ENCODE results near the gene RARB. TPM values are rescaled to one million over a fixed set of nuclear protein-coding genes. Genes with fewer than 3 reads are reported as not detected.

The RARB gene
- total RNA-seq, 3 donors from 2014 or later: 0.18 TPM; not detected in 2

GRCh38 chr3:25405335-25405734, 22.7 kb upstream of the RARB start:
- DNase-seq (no peak), ATAC-seq (no peak)
- Mint-ChIP-seq H3K4me1 (ENCODE audit: low read depth) (no peaks in the 10 kb centered on the region), H3K4me3 (no peak overlapping the region), H3K27me3 (ENCODE audit: low read depth) (no peaks in the 10 kb centered on the region), H3K36me3 (ENCODE audit: insufficient read depth) (no peaks in the 10 kb centered on the region), H3K9me3 (peaks cover 4% of the 10 kb centered on the region)

- H3K4me1 Mint-ChIP-seq (ENCODE audit: low read depth): no peaks in the 10 kb centered on the region
- DNase-seq: no peak
- no peak overlapping the region for H3K4me3 Mint-ChIP-seq
- H3K27me3 Mint-ChIP-seq (ENCODE audit: low read depth): peaks cover under 1% of the 10 kb centered on the region
- ATAC-seq: no peak
- no peaks in the 10 kb centered on the region for H3K9me3 Mint-ChIP-seq
- H3K36me3 Mint-ChIP-seq (ENCODE audit: insufficient read depth): no peaks in the 10 kb centered on the region
Observed at GRCh38 chr3:25410703-25411102, 17.4 kb upstream of the RARB start.

- no peak for ATAC-seq
Observed at GRCh38 chr3:25412269-25412668, 15.8 kb upstream of the RARB start.

GRCh38 chr3:25416176-25416575, 11.9 kb upstream of the RARB start:
- DNase-seq (no peak), ATAC-seq (no peak)
- Mint-ChIP-seq H3K27me3 (ENCODE audit: low read depth) (peaks cover 2% of the 10 kb centered on the region), H3K36me3 (ENCODE audit: insufficient read depth) (no peaks in the 10 kb centered on the region), H3K4me1 (ENCODE audit: low read depth) (no peaks in the 10 kb centered on the region), H3K4me3 (no peak overlapping the region), H3K9me3 (peaks cover 3% of the 10 kb centered on the region)

More at GRCh38 chr3:25412269-25412668, 15.8 kb upstream of the RARB start:
- H3K36me3 Mint-ChIP-seq (ENCODE audit: insufficient read depth): no peaks in the 10 kb centered on the region
- peaks cover 2% of the 10 kb centered on the region for H3K27me3 Mint-ChIP-seq (ENCODE audit: low read depth)
- no peaks in the 10 kb centered on the region for H3K4me1 Mint-ChIP-seq (ENCODE audit: low read depth)
- DNase-seq: no peak
- H3K9me3 Mint-ChIP-seq: no peaks in the 10 kb centered on the region
- no peak overlapping the region for H3K4me3 Mint-ChIP-seq

GRCh38 chr3:25418596-25418995, 9.5 kb upstream of the RARB start:
- peaks cover 6% of the 10 kb centered on the region for H3K27me3 Mint-ChIP-seq (ENCODE audit: low read depth)
- H3K4me1 Mint-ChIP-seq (ENCODE audit: low read depth): no peaks in the 10 kb centered on the region
- no peak overlapping the region for H3K4me3 Mint-ChIP-seq
- ATAC-seq (no peak), DNase-seq (no peak)
- H3K36me3 Mint-ChIP-seq (ENCODE audit: insufficient read depth): no peaks in the 10 kb centered on the region
- H3K9me3 Mint-ChIP-seq: peaks cover 3% of the 10 kb centered on the region

GRCh38 chr3:25419251-25419650, 8.8 kb upstream of the RARB start:
- Mint-ChIP-seq H3K36me3 (ENCODE audit: insufficient read depth) (no peaks in the 10 kb centered on the region), H3K4me3 (no peak overlapping the region), H3K9me3 (peaks cover 3% of the 10 kb centered on the region)

GRCh38 chr3:25420147-25420546, 7.9 kb upstream of the RARB start:
- peaks cover 3% of the 10 kb centered on the region for H3K9me3 Mint-ChIP-seq
- DNase-seq (no peak), ATAC-seq (no peak)
- no peaks in the 10 kb centered on the region for H3K36me3 Mint-ChIP-seq (ENCODE audit: insufficient read depth)
- H3K27me3 Mint-ChIP-seq (ENCODE audit: low read depth): peaks cover 8% of the 10 kb centered on the region
- H3K4me3 Mint-ChIP-seq: no peak overlapping the region
- no peaks in the 10 kb centered on the region for H3K4me1 Mint-ChIP-seq (ENCODE audit: low read depth)

More at GRCh38 chr3:25419251-25419650, 8.8 kb upstream of the RARB start:
- Mint-ChIP-seq H3K27me3 (ENCODE audit: low read depth) (peaks cover 6% of the 10 kb centered on the region), H3K4me1 (ENCODE audit: low read depth) (no peaks in the 10 kb centered on the region)
- no peak for ATAC-seq
- DNase-seq: no peak

GRCh38 chr3:25420885-25421284, 7.2 kb upstream of the RARB start:
- Mint-ChIP-seq H3K4me3 (no peak overlapping the region), H3K36me3 (ENCODE audit: insufficient read depth) (no peaks in the 10 kb centered on the region), H3K27me3 (ENCODE audit: low read depth) (peaks cover 8% of the 10 kb centered on the region), H3K9me3 (peaks cover 3% of the 10 kb centered on the region), H3K4me1 (ENCODE audit: low read depth) (no peaks in the 10 kb centered on the region)
- DNase-seq (no peak), ATAC-seq (no peak)

- no peak for ATAC-seq
- no peaks in the 10 kb centered on the region for H3K4me1 Mint-ChIP-seq (ENCODE audit: low read depth)
- H3K4me3 Mint-ChIP-seq: no peak overlapping the region
- no peak for DNase-seq
- H3K27me3 Mint-ChIP-seq (ENCODE audit: low read depth): peaks cover 14% of the 10 kb centered on the region
- no peaks in the 10 kb centered on the region for H3K36me3 Mint-ChIP-seq (ENCODE audit: insufficient read depth)
- peaks cover 3% of the 10 kb centered on the region for H3K9me3 Mint-ChIP-seq
Observed at GRCh38 chr3:25421747-25422146, 6.3 kb upstream of the RARB start.

- DNase-seq: no peak
Observed at GRCh38 chr3:25423780-25424588, 4.1 kb upstream of the RARB start.

GRCh38 chr3:25424614-25425013, 3.4 kb upstream of the RARB start:
- no peak for DNase-seq
- Mint-ChIP-seq H3K9me3 (no peaks in the 10 kb centered on the region), H3K4me1 (ENCODE audit: low read depth) (peaks cover 2% of the 10 kb centered on the region), H3K4me3 (no peak overlapping the region), H3K36me3 (ENCODE audit: insufficient read depth) (no peaks in the 10 kb centered on the region), H3K27me3 (ENCODE audit: low read depth) (peaks cover 38% of the 10 kb centered on the region)
- no peak for ATAC-seq

More at GRCh38 chr3:25423780-25424588, 4.1 kb upstream of the RARB start:
- H3K4me1 Mint-ChIP-seq (ENCODE audit: low read depth): peaks cover 2% of the 10 kb centered on the region
- ATAC-seq: no peak
- no peaks in the 10 kb centered on the region for H3K9me3 Mint-ChIP-seq
- peaks cover 33% of the 10 kb centered on the region for H3K27me3 Mint-ChIP-seq (ENCODE audit: low read depth)
- H3K4me3 Mint-ChIP-seq: no peak overlapping the region
- H3K36me3 Mint-ChIP-seq (ENCODE audit: insufficient read depth): no peaks in the 10 kb centered on the region

- Mint-ChIP-seq H3K4me1 (ENCODE audit: low read depth) (peaks cover 2% of the 10 kb centered on the region), H3K9me3 (no peaks in the 10 kb centered on the region), H3K4me3 (no peak overlapping the region), H3K27me3 (ENCODE audit: low read depth) (peaks cover 47% of the 10 kb centered on the region), H3K36me3 (ENCODE audit: insufficient read depth) (no peaks in the 10 kb centered on the region)
- DNase-seq (no peak), ATAC-seq (no peak)
Observed at GRCh38 chr3:25426408-25426807, 1.7 kb upstream of the RARB start.

- no peak for ATAC-seq
- Mint-ChIP-seq H3K4me1 (ENCODE audit: low read depth) (peaks cover 2% of the 10 kb centered on the region), H3K4me3 (no peak overlapping the region), H3K9me3 (no peaks in the 10 kb centered on the region), H3K27me3 (ENCODE audit: low read depth) (peaks cover 52% of the 10 kb centered on the region), H3K36me3 (ENCODE audit: insufficient read depth) (no peaks in the 10 kb centered on the region)
- no peak for DNase-seq
Observed at GRCh38 chr3:25427155-25427554, 908 bp upstream of the RARB start.

GRCh38 chr3:25427563-25427941, 511 bp upstream of the RARB start:
- H3K36me3 Mint-ChIP-seq (ENCODE audit: insufficient read depth): no peaks in the 10 kb centered on the region
- peaks cover 50% of the 10 kb centered on the region for H3K27me3 Mint-ChIP-seq (ENCODE audit: low read depth)
- H3K4me1 Mint-ChIP-seq (ENCODE audit: low read depth): peaks cover 2% of the 10 kb centered on the region
- H3K9me3 Mint-ChIP-seq: no peaks in the 10 kb centered on the region
- no peak for ATAC-seq
- DNase-seq: no peak
- H3K4me3 Mint-ChIP-seq: no peak overlapping the region

GRCh38 chr3:25428789-25429335, 799 bp downstream of the RARB start:
- Mint-ChIP-seq H3K27me3 (ENCODE audit: low read depth) (peaks cover 50% of the 10 kb centered on the region), H3K36me3 (ENCODE audit: insufficient read depth) (no peaks in the 10 kb centered on the region), H3K4me3 (no peak overlapping the region), H3K4me1 (ENCODE audit: low read depth) (peaks cover 2% of the 10 kb centered on the region), H3K9me3 (no peaks in the 10 kb centered on the region)
- DNase-seq (no peak), ATAC-seq (no peak)

Data from activated T-cell treated with anti-CD3 and anti-CD28 coated beads, Interleukin-2, amount 50 U/mL, for 4 hours (primary cell).